ENCODE data around the gene CAPRIN2. TPM values are rescaled to one million over a fixed set of nuclear protein-coding genes. Genes with fewer than 3 reads are reported as not detected.

CAPRIN2 gene
- total and polyA plus RNA-seq, 2 of the 8 experiments (the other 6 are each of a cell fraction or from before 2014, with no cell fraction given) = 24.8 to 52.0 TPM

DNA sequence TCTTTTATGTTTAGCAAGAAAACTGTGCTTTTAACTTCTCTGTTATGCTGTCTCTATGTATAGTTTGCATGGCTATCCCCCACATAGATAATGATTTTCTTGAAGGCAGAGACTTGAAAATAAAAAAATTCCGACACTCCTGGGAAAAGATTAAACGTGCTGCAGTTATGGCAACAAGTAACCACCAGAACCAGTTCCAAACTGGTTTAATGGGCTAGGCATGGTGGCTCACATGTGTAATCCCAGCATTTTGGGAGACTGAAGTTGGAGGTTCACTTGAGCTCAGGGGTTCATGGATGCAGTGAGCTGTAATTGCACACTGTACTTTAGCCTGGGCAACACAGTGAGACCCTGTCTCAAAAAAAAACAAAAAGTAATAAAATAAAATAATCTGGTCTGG lies 15.1 kb upstream of the CAPRIN2 start (continued):
- TF ChIP-seq, protein P1, sequence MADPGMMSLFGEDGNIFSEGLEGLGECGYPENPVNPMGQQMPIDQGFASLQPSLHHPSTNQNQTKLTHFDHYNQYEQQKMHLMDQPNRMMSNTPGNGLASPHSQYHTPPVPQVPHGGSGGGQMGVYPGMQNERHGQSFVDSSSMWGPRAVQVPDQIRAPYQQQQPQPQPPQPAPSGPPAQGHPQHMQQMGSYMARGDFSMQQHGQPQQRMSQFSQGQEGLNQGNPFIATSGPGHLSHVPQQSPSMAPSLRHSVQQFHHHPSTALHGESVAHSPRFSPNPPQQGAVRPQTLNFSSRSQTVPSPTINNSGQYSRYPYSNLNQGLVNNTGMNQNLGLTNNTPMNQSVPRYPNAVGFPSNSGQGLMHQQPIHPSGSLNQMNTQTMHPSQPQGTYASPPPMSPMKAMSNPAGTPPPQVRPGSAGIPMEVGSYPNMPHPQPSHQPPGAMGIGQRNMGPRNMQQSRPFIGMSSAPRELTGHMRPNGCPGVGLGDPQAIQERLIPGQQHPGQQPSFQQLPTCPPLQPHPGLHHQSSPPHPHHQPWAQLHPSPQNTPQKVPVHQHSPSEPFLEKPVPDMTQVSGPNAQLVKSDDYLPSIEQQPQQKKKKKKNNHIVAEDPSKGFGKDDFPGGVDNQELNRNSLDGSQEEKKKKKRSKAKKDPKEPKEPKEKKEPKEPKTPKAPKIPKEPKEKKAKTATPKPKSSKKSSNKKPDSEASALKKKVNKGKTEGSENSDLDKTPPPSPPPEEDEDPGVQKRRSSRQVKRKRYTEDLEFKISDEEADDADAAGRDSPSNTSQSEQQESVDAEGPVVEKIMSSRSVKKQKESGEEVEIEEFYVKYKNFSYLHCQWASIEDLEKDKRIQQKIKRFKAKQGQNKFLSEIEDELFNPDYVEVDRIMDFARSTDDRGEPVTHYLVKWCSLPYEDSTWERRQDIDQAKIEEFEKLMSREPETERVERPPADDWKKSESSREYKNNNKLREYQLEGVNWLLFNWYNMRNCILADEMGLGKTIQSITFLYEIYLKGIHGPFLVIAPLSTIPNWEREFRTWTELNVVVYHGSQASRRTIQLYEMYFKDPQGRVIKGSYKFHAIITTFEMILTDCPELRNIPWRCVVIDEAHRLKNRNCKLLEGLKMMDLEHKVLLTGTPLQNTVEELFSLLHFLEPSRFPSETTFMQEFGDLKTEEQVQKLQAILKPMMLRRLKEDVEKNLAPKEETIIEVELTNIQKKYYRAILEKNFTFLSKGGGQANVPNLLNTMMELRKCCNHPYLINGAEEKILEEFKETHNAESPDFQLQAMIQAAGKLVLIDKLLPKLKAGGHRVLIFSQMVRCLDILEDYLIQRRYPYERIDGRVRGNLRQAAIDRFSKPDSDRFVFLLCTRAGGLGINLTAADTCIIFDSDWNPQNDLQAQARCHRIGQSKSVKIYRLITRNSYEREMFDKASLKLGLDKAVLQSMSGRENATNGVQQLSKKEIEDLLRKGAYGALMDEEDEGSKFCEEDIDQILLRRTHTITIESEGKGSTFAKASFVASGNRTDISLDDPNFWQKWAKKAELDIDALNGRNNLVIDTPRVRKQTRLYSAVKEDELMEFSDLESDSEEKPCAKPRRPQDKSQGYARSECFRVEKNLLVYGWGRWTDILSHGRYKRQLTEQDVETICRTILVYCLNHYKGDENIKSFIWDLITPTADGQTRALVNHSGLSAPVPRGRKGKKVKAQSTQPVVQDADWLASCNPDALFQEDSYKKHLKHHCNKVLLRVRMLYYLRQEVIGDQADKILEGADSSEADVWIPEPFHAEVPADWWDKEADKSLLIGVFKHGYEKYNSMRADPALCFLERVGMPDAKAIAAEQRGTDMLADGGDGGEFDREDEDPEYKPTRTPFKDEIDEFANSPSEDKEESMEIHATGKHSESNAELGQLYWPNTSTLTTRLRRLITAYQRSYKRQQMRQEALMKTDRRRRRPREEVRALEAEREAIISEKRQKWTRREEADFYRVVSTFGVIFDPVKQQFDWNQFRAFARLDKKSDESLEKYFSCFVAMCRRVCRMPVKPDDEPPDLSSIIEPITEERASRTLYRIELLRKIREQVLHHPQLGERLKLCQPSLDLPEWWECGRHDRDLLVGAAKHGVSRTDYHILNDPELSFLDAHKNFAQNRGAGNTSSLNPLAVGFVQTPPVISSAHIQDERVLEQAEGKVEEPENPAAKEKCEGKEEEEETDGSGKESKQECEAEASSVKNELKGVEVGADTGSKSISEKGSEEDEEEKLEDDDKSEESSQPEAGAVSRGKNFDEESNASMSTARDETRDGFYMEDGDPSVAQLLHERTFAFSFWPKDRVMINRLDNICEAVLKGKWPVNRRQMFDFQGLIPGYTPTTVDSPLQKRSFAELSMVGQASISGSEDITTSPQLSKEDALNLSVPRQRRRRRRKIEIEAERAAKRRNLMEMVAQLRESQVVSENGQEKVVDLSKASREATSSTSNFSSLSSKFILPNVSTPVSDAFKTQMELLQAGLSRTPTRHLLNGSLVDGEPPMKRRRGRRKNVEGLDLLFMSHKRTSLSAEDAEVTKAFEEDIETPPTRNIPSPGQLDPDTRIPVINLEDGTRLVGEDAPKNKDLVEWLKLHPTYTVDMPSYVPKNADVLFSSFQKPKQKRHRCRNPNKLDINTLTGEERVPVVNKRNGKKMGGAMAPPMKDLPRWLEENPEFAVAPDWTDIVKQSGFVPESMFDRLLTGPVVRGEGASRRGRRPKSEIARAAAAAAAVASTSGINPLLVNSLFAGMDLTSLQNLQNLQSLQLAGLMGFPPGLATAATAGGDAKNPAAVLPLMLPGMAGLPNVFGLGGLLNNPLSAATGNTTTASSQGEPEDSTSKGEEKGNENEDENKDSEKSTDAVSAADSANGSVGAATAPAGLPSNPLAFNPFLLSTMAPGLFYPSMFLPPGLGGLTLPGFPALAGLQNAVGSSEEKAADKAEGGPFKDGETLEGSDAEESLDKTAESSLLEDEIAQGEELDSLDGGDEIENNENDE (IDR thresholded peaks at IDR 0.05; ENCODE audit: insufficient replicate concordance, low read length) = no peak
- TF ChIP-seq, protein P2, sequence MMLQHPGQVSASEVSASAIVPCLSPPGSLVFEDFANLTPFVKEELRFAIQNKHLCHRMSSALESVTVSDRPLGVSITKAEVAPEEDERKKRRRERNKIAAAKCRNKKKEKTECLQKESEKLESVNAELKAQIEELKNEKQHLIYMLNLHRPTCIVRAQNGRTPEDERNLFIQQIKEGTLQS (IDR thresholded peaks at IDR 0.05; ENCODE audit: insufficient read depth, low read depth, low read length) = no peak
- TF ChIP-seq POU5F1 (IDR thresholded peaks at IDR 0.05; ENCODE audit: low read depth, low read length) = no peak
- TF ChIP-seq CTBP2 (IDR thresholded peaks at IDR 0.05; ENCODE audit: borderline replicate concordance, insufficient read depth, insufficient read length, low read length) = no peak
- no peak for TF ChIP-seq JUND (IDR thresholded peaks at IDR 0.05; ENCODE audit: low read length)
- TF ChIP-seq ZNF274 (IDR thresholded peaks at IDR 0.05; ENCODE audit: borderline replicate concordance, extremely low read depth, low read length) = no peak
- TF ChIP-seq NRF1 (IDR thresholded peaks at IDR 0.05; ENCODE audit: low read depth, low read length) = no peak
- no peak for TF ChIP-seq GTF2F1 (IDR thresholded peaks at IDR 0.05; ENCODE audit: borderline replicate concordance, low read depth, low read length)
- no peak for TF ChIP-seq TAF7 (optimal IDR thresholded peaks at IDR 0.05; ENCODE audit: borderline replicate concordance, low read depth, low read length)
- TF ChIP-seq, protein P3, sequence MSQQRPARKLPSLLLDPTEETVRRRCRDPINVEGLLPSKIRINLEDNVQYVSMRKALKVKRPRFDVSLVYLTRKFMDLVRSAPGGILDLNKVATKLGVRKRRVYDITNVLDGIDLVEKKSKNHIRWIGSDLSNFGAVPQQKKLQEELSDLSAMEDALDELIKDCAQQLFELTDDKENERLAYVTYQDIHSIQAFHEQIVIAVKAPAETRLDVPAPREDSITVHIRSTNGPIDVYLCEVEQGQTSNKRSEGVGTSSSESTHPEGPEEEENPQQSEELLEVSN (IDR thresholded peaks at IDR 0.05) = no peak
- TF ChIP-seq BRCA1 (IDR thresholded peaks at IDR 0.05; ENCODE audit: low read depth, low read length) = no peak

Data from H1 (cell line).